Smooth muscle cell (in vitro differentiated cells): ENCODE results near the gene RFX8. TPM values are rescaled to one million over a fixed set of nuclear protein-coding genes. Genes with fewer than 3 reads are reported as not detected.

Source experiments
- DNase-seq: peaks from one replicate; lab custom pipeline; 2025; ENCODE audit not compliant: unreplicated experiment; lab: John Stamatoyannopoulos, UW
- H2AFZ ChIP-seq: fragments of 200-600 bp; sonication (generic); 2 replicates; pipeline ENCODE4 v1.6.0; 2016; ENCODE audit warnings: antibody characterized with exemption, low read depth, mild to moderate bottlenecking
- H3F3A ChIP-seq: fragments of 200-600 bp; sonication (generic); 2 replicates; pipeline ENCODE4 v1.6.0; 2017; ENCODE audit warnings: antibody characterized with exemption, low read depth
- H3K27ac ChIP-seq: fragments of 200-600 bp; sonication (generic); 2 replicates; pipeline ENCODE4 v1.5.1; 2016; ENCODE audit warnings: low read depth, mild to moderate bottlenecking
- H3K27me3 ChIP-seq: fragments of 200-600 bp; sonication (generic); 2 replicates; pipeline ENCODE4 v1.6.1; 2016; ENCODE audit warnings: low read depth, mild to moderate bottlenecking
- H3K36me3 ChIP-seq: fragments of 200-600 bp; sonication (generic); 2 replicates; pipeline ENCODE4 v1.5.1; 2016; ENCODE audit warnings: low read depth
- H3K4me1 ChIP-seq: fragments of 200-600 bp; sonication (generic); 2 replicates; pipeline ENCODE4 v1.5.1; 2016; ENCODE audit warnings: low read depth
- H3K4me2 ChIP-seq: fragments of 200-600 bp; sonication (generic); 2 replicates; pipeline ENCODE4 v1.6.0; 2016; ENCODE audit warnings: mild to moderate bottlenecking
- H3K4me3 ChIP-seq: fragments of 200-600 bp; sonication (generic); 2 replicates; pipeline ENCODE4 v1.5.1; 2016; ENCODE audit warnings: mild to moderate bottlenecking
- H3K79me2 ChIP-seq: fragments of 200-600 bp; sonication (generic); 2 replicates; pipeline ENCODE4 v1.6.0; 2016; ENCODE audit warnings: low read depth, mild to moderate bottlenecking
- H3K9ac ChIP-seq: fragments of 200-600 bp; sonication (generic); 2 replicates; pipeline ENCODE4 v1.6.0; 2016; ENCODE audit warnings: low read depth
- H3K9me3 ChIP-seq: fragments of 200-600 bp; sonication (generic); replicated peaks from 2 replicates; pipeline ENCODE4 v1.5.1; 2016; ENCODE audit warnings: low read depth
- H4K20me1 ChIP-seq: fragments of 200-600 bp; sonication (generic); 2 replicates; pipeline ENCODE4 v1.6.0; 2016; ENCODE audit warnings: low read depth
- CTCF ChIP-seq: fragments of 200-600 bp; sonication (generic); IDR thresholded peaks from 2 replicates; pipeline ENCODE4 v1.5.1; 2017; ENCODE audit warnings: borderline replicate concordance, mild to moderate bottlenecking, antibody characterized with exemption; ENCODE audit not compliant: insufficient read depth, poor library complexity, severe bottlenecking
- WGBS: methylation state at CpG from one replicate; pipeline ENCODE4 v1.1.7; 2016; ENCODE audit warnings: low lambda C conversion rate; 5-methylcytosine and 5-hydroxymethylcytosine counted together
- polyA plus RNA-seq: library from polyadenylated mRNA; unstranded; fragments of >200 nt; fragmentation: Nextera tagmentation; extraction: Ambion mirVana; gene quantifications from 2 replicates; pipeline ENCODE4 v1.2.1, GENCODE V29; 2016
- total RNA-seq: library from RNA; depleted of rRNA; stranded (reverse); fragments of >200 nt; gene quantifications from 2 replicates; pipeline ENCODE4 v1.2.3, GENCODE V29; 2014

The RFX8 gene
- total and polyA plus RNA-seq, 2 experiments from 2014 or later: 2.3 to 3.0 TPM

- Histone ChIP-seq H3K9ac (no peak overlapping the region), H3K4me2 (no peak overlapping the region), H3K79me2 (no peaks in the 10 kb centered on the region), H3K36me3 (no peaks in the 10 kb centered on the region), H3K9me3 (no peaks in the 10 kb centered on the region), H3K27me3 (no peaks in the 10 kb centered on the region), H2AFZ (no peak overlapping the region), H3K4me3 (no peak overlapping the region), H3K4me1 (peaks cover 2% of the 10 kb centered on the region), H4K20me1 (no peaks in the 10 kb centered on the region), H3K27ac (no peak overlapping the region), H3F3A (no peaks in the 10 kb centered on the region)
- no peak for DNase-seq
- TF ChIP-seq CTCF: no peak
- 44% methylated on average over 6 of the region's 6 CpGs for WGBS
These were observed 18.1 kb upstream of the RFX8 start for GRCh38 chr2:101492936-101493473.

- Histone ChIP-seq H3K36me3 (no peaks in the 10 kb centered on the region), H3K27ac (no peak overlapping the region), H3K4me1 (no peaks in the 10 kb centered on the region), H3K79me2 (no peaks in the 10 kb centered on the region), H3K27me3 (no peaks in the 10 kb centered on the region), H3K4me2 (no peak overlapping the region), H4K20me1 (no peaks in the 10 kb centered on the region), H3K9me3 (no peaks in the 10 kb centered on the region), H3K4me3 (no peak overlapping the region), H2AFZ (no peak overlapping the region), H3K9ac (no peak overlapping the region), H3F3A (no peaks in the 10 kb centered on the region)
- 93% methylated on average over 5 of the region's 5 CpGs for WGBS
- DNase-seq: no peak
- TF ChIP-seq CTCF: no peak
These were observed 12.1 kb upstream of the RFX8 start for GRCh38 chr2:101486994-101487393.

- no peak overlapping the region for H3K27ac ChIP-seq
- no peak overlapping the region for H2AFZ ChIP-seq
- DNase-seq: no peak
- 88% methylated on average over 4 of the region's 4 CpGs for WGBS
- H3K79me2 ChIP-seq: no peaks in the 10 kb centered on the region
- H3K4me1 ChIP-seq: no peaks in the 10 kb centered on the region
- H3K4me3 ChIP-seq: no peak overlapping the region
- no peak overlapping the region for H3K9ac ChIP-seq
- no peaks in the 10 kb centered on the region for H3F3A ChIP-seq
- no peaks in the 10 kb centered on the region for H3K9me3 ChIP-seq
- no peaks in the 10 kb centered on the region for H3K27me3 ChIP-seq
- H4K20me1 ChIP-seq: no peaks in the 10 kb centered on the region
- H3K4me2 ChIP-seq: no peak overlapping the region
- no peaks in the 10 kb centered on the region for H3K36me3 ChIP-seq
- TF ChIP-seq CTCF: no peak
These were observed 11.4 kb upstream of the RFX8 start for GRCh38 chr2:101486258-101486701.

- DNase-seq: no peak
- no peaks in the 10 kb centered on the region for H3F3A ChIP-seq
- H3K27ac ChIP-seq: no peak overlapping the region
- H3K4me1 ChIP-seq: no peaks in the 10 kb centered on the region
- no peaks in the 10 kb centered on the region for H3K36me3 ChIP-seq
- no peak overlapping the region for H3K9ac ChIP-seq
- no peaks in the 10 kb centered on the region for H4K20me1 ChIP-seq
- 96% methylated on average over 4 of the region's 4 CpGs for WGBS
- H3K9me3 ChIP-seq: no peaks in the 10 kb centered on the region
- TF ChIP-seq CTCF: no peak
- H3K79me2 ChIP-seq: no peaks in the 10 kb centered on the region
- H3K4me2 ChIP-seq: no peak overlapping the region
- no peak overlapping the region for H2AFZ ChIP-seq
- no peaks in the 10 kb centered on the region for H3K27me3 ChIP-seq
- no peak overlapping the region for H3K4me3 ChIP-seq
These were observed 10.9 kb upstream of the RFX8 start for GRCh38 chr2:101485856-101486255.
